Dermis microvascular lymphatic vessel endothelial cell (primary cell): ENCODE measurements around the gene ADGRG6. TPM values are rescaled to one million over a fixed set of nuclear protein-coding genes. Genes with fewer than 3 reads are reported as not detected.

ENCODE experiments used
- DNase-seq, 2 donors: peaks; one replicate each; pipeline versions ENCODE4 v3.0.0 to v3.0.0-alpha.2; 2010; ENCODE audit warnings: low read depth in 2 of 2
- total RNA-seq: library from RNA; depleted of rRNA; stranded (reverse); fragments of >200 nt; gene quantifications from 2 replicates; pipeline ENCODE4 v1.2.1, GENCODE V29; 2014

Gene ADGRG6
- total RNA-seq, 1 donor from 2014 or later = 3.3 TPM

DNA sequence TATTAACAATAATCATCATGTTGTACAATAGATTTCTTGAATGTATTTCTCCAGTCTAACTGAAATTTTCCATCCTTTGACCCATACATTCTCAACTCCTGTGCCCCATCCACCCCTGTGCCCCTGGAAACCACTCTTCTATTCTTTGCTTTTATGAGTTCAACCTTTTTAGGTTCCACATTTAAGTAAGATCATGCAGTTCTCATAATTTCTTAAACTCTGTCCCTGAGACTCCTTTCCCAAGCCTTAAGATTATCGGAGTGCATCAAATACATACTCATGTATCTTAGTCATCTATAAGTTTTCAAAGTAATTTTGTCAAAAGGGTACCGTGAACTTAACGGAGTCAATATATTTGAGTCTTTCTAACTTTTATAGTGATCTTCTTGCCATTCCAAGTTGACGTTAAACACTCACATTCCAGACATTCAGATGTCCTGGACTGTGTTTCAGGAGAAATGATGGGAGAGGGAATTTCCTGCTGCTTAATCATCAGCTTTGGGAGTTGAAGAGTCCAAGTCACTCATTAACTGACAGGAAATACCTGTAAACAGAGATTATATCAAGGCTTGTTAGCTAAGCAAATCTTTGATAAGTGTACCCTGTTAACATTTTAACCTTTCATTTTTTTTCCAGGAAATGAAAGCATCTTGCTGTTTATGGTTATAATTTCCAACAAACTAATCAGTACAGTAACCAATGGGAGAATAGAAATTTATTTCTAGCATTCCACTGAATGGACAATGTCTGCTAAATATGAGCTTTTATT, 73.3 kb downstream of the ADGRG6 start:
- DNase-seq = peak; percentile 17 to 93

DNA sequence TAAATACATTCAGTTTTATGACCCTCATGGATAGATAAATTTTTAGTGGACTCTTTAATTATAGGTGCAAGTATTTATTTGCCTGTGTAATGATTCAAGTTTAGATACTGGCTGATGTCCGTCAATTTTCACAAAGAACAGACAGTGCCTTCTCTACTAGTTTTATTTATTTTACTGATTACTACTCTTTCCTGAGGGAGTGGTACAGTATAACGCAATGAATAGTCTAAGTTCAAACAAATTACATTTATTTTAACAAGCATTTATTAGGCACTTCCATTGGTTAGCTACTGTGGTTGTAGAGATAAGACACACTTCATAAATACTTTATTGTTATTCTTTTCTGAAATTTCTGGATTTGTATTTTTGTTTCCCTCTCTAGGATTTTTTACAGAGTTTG, 74.3 kb downstream of the ADGRG6 start:
- DNase-seq = no peak

DNA sequence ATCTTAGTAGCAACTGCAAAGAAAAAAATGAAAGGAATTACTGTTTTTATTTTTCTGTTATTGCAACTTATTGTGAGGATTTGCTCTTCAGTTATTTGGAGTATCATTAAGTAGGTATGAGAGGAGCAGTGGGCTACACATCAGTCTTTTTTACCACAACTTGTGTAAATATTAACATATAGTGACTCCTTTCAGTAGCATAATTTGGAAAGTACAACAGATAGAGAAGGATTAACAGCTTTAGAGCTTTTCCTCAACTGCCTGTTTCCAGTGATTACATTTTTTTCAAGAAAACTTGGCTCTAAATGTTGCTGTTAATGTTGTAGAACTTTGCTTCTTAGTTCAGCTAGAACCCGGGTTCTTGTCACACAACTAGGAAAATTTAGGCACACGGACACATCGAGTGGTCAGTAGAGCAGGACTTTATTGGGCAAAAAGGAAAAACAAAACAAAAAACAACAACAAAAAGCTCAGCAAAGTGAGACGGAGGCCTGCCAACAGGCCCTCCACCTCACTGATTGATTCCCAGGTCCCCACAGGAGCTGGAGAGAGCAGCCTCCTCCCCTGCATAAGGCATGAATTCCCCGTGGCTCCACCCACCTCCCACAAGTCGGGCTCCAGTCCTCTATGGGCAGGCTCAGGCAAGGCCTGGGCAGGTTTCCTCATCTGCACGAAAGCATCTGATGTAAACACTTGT, 75.1 kb downstream of the ADGRG6 start:
- DNase-seq = peak in 1 of 2 donors; percentile 58

DNA sequence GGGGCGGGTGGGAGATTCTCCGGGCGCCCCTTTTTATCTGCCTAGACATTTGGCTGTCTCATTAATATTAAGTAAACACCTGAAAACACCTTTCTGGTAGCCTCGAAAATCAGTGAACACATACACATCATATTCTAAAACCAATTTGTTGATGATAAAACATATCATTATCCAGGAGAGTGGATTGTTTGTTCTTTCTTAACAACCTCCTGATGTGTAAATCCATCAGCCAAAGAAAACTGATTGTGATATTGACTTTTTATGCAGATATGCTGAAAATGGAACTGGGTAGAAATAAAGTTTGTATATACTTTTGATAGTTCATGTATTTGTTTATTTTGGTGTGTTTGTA, 75.7 kb downstream of the ADGRG6 start:
- DNase-seq = no peak

DNA sequence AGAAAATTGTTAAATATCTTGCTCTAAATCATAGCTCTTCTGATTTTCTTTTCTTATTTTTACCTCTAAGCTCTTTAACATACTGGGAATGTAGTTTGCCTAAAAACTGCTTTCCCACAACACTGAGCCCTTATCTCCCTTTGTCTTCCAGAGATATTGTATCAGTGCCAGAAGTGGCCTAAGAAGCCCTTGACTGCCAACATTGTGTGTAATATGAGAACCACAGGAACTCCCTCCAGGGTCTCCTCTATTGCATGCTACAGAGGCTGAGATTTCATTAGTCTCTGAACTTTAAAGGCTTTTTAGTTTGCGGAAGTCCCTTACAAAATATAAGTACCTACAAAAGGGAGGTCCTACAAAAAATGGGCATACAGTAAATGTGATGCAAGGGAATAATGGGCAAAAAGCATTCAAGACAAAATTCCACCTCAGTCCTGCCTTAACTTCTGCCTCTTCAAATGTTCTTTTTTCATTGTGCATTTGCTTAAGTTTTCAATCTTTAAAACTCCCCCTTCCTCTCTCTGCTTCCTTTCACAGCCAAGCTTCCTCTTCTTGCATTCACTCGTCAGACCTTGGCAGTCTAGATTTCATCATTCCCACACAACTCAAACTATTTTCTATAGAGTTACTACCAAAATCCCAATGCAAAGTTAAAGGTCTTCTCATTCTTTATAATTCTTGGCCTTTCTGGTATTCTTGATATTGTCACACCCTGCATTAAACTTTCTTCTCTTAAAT, 76.5 kb downstream of the ADGRG6 start:
- peak in 1 of 2 donors; percentile 92 for DNase-seq

DNA sequence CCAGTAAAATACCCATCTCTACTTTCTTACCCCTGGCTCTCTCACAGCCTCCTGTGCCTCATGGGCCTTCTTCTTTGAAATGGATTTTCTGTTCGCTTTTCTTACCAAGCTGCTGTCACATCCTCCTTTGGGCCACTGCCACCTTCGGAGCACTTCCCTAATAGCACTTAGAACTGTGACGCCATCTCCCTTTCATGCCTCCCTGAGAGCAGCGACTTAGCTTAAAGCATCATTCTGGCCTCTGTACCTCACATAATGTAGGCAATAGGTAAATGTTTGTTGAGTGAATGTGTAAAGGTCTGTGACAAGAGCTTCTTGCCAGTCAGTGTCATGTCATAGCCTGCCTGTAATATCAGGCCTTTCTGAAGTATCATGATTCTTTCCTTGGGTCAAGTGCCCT, 78.8 kb downstream of the ADGRG6 start:
- DNase-seq = no peak

DNA sequence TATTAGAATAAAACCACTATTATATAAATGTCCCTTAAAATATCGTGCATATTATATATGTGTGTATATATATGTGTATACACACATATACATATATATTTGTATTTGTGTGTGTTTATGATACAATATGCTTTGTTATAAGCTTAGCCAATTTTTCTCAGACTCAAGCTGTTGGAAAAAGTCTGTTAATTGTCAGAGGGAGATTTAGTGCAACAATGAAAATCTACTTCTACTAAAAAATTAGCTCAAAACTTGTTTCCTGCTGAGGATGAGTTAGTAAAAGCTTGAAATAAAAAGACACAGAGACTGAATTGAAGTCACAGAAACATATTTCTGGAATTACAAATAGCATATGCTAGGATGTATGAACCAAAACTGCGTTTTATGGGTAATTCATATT, 79.4 kb downstream of the ADGRG6 start:
- DNase-seq = no peak

DNA sequence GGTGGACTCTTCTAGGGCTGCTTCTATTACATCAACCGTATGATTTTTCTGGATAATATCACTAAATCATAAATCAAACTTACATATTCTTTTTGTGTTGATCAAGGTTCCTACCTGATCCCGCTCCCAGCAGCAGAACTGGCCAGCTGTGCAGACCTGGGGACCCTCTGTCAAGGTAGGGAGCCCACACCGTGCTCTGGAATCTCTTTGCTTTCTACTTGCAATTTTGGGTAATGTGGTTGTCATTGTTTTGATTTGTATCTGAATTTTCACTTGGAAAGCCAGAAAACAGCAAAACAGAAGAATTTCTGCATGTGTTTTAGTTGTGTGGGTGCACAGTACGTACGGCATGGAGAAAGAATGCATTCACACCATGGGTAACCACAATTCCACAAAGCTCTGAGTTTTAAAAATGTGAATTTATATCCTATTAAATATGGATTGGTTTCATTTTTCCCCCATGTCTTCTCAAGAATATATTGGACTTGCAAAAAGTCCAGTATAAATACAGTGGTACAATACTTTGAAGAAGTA, 80.1 kb downstream of the ADGRG6 start:
- DNase-seq = no peak

DNA sequence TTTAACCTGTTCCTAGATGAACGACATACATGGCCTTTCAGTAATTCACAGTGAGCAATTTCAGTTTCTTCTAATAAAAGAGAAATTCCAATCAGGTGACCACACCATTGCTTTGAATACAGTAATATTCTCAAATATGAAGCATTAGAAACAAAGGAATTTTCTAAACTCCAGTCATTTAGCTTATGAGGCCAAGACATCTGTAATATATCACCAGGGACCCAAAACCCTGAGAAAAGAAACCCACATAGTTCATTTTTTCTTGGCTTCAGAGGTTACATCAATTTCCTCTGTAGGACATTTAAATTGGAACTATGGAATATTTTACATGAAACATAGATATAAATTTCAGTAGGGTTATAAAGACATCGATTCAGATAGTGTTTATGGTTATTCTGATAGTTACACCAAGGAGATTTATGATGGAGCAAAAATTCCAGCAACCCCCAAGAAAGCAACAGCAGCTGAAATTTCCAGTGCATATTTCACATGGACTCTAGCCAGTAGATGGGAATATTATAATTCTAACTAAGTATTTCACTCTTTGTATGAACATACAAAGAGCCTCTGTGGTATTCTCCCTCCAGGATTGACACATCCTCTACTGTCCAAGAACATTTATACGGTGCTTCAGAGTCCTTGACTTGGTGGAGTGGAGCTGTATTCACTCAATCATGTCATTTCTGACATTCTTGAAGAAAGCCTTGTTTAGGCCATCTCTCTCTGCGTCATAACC, 82.9 kb downstream of the ADGRG6 start:
- DNase-seq = no peak

DNA sequence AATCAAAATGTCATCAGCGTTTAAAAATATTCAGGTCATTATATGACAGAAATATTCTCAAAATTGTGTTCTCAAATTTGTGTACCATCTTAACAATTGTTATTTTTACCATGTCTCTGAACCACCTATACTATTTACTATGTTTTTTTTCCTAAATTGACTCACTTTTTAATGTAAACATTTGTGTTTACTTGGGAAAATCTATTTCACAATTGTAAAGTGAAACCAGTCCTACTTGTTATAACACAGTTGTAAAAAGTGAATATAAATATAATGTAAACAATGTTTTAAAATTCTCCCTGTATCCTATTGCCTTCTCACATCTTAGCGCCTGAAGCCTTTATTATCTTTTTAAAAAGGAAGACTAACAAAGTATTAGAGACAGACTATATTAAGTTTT, 83.5 kb downstream of the ADGRG6 start:
- DNase-seq = no peak

DNA sequence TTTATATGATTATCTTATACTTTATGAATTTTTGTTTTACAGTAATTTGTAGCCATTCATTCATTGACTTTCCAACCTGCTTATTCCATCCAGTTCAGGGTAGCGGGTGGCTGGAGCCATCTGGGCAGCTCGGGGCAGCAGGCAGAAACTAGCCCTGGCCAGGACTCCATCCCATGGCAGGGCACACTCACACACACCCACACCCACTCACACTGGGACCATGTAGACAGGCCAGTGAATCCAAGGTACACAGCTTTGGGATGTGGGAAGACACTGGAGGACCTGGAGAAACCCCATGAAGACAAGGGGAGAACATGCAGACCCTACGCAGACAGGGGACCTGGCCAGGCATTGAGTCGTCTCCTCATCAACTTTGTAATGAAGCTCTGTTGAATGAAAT, 84.8 kb downstream of the ADGRG6 start:
- DNase-seq = no peak

DNA sequence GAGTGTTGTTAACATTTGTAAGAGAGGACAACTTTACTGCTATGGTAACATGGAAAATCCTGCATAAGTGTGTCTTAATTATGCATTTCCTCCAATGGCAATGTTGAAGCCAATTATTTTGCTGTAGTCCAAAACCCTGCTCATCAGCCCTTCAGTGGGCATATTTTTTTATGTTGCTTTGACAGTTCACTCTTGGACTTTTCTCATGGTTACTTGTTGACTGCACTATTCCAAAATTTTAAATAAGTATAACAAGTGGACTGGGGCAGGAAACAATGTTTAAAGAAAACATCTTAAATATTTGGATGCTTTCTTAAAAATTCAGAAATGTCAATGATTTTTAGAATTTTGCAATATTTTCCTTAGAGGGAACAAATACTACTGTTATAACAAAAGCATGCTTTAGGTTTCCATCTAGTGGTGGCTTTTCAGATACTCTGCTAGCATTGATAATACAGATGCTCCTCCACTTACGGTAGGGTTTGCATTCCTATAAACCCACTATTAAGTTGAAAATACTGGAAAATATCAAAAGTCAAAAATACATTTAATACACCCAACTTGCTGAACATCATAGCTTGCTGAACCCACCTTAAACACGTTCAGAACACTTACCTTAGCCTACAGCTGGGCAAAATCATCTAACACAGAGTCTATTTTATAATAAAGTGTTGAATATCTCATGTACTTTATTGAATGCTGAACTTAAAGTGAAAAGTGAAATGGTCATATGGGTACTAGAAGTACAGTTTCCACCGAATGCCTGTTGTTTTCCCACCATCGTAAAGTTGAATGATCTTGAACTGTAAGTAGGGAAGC, 86.4 kb downstream of the ADGRG6 start:
- DNase-seq = peak; percentile 47 to 77

DNA sequence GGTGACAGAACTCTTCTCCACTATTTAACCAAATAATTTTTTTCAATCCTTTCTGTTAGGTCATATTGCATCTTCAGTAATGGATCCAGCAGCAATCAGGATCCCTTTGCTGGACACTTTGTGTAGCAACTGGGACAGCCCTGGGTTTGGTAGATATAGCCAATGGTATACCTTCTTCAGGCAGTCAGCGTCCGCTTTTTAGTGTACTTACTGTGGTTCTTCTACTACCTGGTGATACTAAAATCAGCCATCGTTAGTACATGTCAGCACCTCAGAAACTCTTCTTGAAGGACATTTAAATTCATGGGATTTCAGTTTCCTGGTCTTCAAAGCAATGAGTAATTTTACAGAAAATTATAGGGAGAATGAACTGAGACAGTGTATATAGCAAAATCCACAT, 93.5 kb downstream of the ADGRG6 start:
- DNase-seq = no peak

DNA sequence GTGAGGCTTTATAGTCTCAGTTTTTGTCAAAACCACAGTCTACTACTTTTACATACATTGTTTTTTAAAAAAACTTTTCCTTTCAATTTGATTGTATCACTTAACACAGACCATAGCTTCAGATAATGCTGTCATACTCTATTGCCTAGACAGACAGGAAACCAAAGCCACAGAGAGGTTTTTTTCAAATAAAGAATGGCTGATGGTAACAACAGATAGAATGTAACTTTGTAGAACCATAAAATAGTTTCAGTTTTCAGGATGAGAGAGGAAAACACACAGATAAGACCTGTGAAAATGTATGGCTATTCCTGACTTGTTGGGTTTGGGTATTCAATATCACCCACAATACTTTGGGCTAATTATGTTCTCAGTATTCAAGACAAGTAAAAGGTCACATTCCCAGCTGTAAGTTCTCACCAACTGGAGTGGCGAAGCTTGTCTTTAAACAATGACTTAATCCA, 94.0 kb downstream of the ADGRG6 start:
- peak in 1 of 2 donors; percentile 87 for DNase-seq

DNA sequence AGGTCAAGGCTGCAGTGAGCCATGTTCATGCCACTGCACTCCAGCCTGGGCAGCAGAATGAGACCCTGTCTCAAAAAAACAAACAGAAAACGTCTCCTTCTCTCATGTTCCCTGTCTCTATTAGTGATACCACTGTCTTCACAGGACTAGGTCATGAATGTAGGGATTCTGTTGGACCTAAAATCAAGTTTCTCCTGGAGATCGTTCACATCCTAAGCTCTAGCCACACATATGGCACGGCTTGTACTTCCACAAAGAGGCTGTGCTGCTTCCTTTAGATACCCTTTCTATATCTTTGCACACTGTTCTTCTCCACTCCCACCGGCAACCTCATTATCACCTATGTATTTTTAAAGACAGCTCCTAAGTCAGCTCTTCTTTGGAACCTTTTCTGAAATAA, 96.5 kb downstream of the ADGRG6 start:
- no peak for DNase-seq

DNA sequence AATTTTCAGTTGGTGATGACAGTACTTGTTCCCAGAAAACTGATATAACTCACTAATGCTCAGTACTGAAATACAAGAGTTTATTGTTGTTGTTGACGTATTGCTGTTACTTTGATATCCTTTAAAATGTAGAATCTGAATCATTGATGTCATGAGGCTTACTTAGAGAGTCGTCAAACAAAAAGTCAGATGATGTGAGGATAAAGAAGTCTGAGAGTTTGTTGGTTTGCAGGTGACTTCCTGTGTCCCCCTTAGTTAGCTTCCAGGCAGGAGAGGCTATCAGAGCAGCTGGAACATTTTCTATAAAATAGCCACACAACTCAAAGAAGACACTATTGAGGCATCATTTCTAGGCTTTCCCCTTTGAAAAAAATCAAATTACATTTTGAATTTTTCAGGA, 97.9 kb downstream of the ADGRG6 start:
- DNase-seq = no peak

DNA sequence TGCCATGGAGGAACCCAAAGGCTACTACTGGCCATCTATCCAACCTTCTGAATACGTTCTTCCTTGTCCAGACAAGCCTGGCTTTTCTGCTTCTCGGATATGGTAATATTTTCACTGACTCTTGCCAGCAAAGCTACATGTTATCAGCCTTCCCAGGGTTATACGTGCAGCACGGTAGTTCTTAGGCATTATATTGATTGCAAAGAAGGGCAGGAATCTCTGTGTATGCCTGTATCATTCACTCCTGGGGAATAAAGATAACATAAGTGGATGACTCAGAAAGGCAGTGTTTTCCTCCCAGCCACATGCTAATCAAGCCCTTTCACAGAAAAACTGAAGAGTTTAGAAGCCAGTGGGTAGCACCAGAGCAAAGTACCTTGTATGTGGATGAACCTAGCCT, 98.7 kb downstream of the ADGRG6 start:
- DNase-seq = peak in 1 of 2 donors; percentile 96

DNA sequence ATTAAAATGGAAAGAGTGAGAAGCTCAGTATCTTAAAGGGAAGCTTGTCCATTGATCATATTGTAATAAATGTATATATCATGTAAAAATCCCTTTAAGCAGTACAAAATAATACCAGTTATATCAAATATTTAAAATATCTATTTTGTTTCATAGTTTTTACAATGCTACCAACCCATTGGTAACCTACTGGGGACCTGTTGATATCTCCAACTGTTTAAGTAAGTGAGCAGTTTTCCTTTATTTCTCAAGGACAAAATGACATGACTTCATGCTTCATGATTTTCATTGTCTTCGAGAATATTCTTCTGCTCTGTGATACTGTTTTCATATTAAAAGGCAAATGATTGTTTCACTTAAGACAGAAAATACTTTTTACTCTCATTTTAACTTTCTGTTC, 100.0 kb downstream of the ADGRG6 start:
- DNase-seq = no peak

DNA sequence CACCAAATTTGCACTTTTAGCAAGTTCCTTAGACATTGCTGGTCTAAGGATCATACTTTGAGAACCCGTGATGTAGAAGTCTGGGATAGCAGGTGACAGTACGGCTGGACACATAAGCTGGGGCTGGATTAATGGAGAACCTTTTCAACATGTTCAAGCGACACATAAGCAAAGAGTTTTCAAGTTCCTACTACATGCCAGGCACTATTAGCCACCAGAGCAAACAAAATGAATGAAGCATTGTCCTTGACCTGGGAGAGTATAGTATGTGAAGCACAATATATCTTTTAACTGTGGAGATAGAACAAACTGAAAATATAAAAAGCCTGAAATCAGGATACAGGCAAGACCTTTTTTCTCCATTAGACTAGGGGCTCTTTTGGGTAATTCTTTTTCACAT, 102.9 kb downstream of the ADGRG6 start:
- no peak for DNase-seq

DNA sequence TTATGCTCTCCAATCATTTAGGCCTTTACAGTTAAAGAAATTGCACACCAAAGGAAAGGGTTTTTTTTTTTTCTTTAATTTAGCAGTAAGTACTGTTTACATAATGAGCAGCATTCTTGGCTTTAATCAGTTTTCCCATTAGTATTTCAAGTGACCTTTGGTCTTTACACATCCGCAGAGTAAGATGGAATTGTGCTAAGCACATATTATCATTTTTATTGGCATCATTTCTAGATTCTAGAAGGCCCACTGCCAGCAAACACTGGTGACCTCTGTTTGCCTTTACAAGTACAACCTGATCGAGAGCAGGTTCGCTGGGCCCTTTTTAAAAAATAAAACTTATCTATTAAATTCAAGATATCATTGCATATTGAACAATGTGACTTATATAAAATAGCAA, 104.3 kb downstream of the ADGRG6 start:
- peak; percentile 50 to 96 for DNase-seq
